Measurements from ENCODE around the gene C2orf81. TPM values are rescaled to one million over a fixed set of nuclear protein-coding genes. Genes with fewer than 3 reads are reported as not detected.
A peak's percentile ranks its signal among the peaks of the same experiment; 100 is the strongest.

C2orf81 gene
- total RNA-seq, 1 experiment from 2014 or later = 0.95 TPM

- in situ Hi-C loops (cut with HindIII; ENCODE audit: low sequenced_read_pairs) = no loop called here
- DNase-seq (ENCODE audit: low spot score) = no peak
These were observed 21.6 kb downstream of the C2orf81 start for GRCh38 chr2:74399785-74400184.

GRCh38 chr2:74396149-74396548 is 25.3 kb downstream of the C2orf81 start:
- in situ Hi-C loops (cut with HindIII; ENCODE audit: low sequenced_read_pairs) = no loop called here
- no peak for DNase-seq (ENCODE audit: low spot score)

- in situ Hi-C loops (cut with HindIII; ENCODE audit: low sequenced_read_pairs) = no loop called here
- no peak for DNase-seq (ENCODE audit: low spot score)
These were observed 27.9 kb downstream of the C2orf81 start for GRCh38 chr2:74393525-74393924.

- no peak for DNase-seq (ENCODE audit: low spot score)
- in situ Hi-C loops (cut with HindIII; ENCODE audit: low sequenced_read_pairs) = no loop called here
These were observed 29.0 kb downstream of the C2orf81 start for GRCh38 chr2:74392449-74392743.

GRCh38 chr2:74391580-74392448 is 29.6 kb downstream of the C2orf81 start:
- DNase-seq (ENCODE audit: low spot score) = peak; percentile 96
- in situ Hi-C loops (cut with HindIII; ENCODE audit: low sequenced_read_pairs) = no loop called here

GRCh38 chr2:74391209-74391579 is 30.2 kb downstream of the C2orf81 start:
- in situ Hi-C loops (cut with HindIII; ENCODE audit: low sequenced_read_pairs) = no loop called here
- peak; percentile 57 for DNase-seq (ENCODE audit: low spot score)

GRCh38 chr2:74390606-74391005 is 30.8 kb downstream of the C2orf81 start:
- DNase-seq (ENCODE audit: low spot score) = no peak

GRCh38 chr2:74387346-74387745 is 34.1 kb downstream of the C2orf81 start:
- in situ Hi-C loops (cut with HindIII; ENCODE audit: low sequenced_read_pairs) = no loop called here
- DNase-seq (ENCODE audit: low spot score) = no peak

More at GRCh38 chr2:74390606-74391005, 30.8 kb downstream of the C2orf81 start:
- in situ Hi-C loops (cut with HindIII; ENCODE audit: low sequenced_read_pairs) = no loop called here

- in situ Hi-C loops (cut with HindIII; ENCODE audit: low sequenced_read_pairs) = no loop called here
- peak; percentile 80 for DNase-seq (ENCODE audit: low spot score)
These were observed 36.0 kb downstream of the C2orf81 start for GRCh38 chr2:74385396-74385795.

- in situ Hi-C loops (cut with HindIII; ENCODE audit: low sequenced_read_pairs) = no loop called here
- no peak for DNase-seq (ENCODE audit: low spot score)
These were observed 37.4 kb downstream of the C2orf81 start for GRCh38 chr2:74384051-74384450.

- in situ Hi-C loops (cut with HindIII; ENCODE audit: low sequenced_read_pairs) = no loop called here
- DNase-seq (ENCODE audit: low spot score) = peak; percentile 44
These were observed 38.2 kb downstream of the C2orf81 start for GRCh38 chr2:74383254-74383653.

GRCh38 chr2:74381751-74382150 is 39.7 kb downstream of the C2orf81 start:
- in situ Hi-C loops (cut with HindIII; ENCODE audit: low sequenced_read_pairs) = no loop called here
- DNase-seq (ENCODE audit: low spot score) = no peak

- peak; percentile 88 for DNase-seq (ENCODE audit: low spot score)
- in situ Hi-C loops (cut with HindIII; ENCODE audit: low sequenced_read_pairs) = no loop called here
These were observed 41.3 kb downstream of the C2orf81 start, which contains the start of gene DCTN1 for GRCh38 chr2:74379851-74380789. TSS of gene DCTN1 (minus strand) at chr2:74380311. CDS start at chr2:74380037, 274 bp downstream.

- in situ Hi-C loops (cut with HindIII; ENCODE audit: low sequenced_read_pairs) = no loop called here
- DNase-seq (ENCODE audit: low spot score) = no peak
These were observed 43.4 kb downstream of the C2orf81 start for GRCh38 chr2:74378007-74378406.

- DNase-seq (ENCODE audit: low spot score) = no peak
- in situ Hi-C loops (cut with HindIII; ENCODE audit: low sequenced_read_pairs) = no loop called here
These were observed 45.6 kb downstream of the C2orf81 start for GRCh38 chr2:74375838-74376237.

GRCh38 chr2:74374509-74375205 is 46.8 kb downstream of the C2orf81 start:
- in situ Hi-C loops (cut with HindIII; ENCODE audit: low sequenced_read_pairs) = no loop called here
- DNase-seq (ENCODE audit: low spot score) = peak; percentile 99

- DNase-seq (ENCODE audit: low spot score) = peak; percentile 48
- in situ Hi-C loops (cut with HindIII; ENCODE audit: low sequenced_read_pairs) = no loop called here
These were observed 47.4 kb downstream of the C2orf81 start for GRCh38 chr2:74373985-74374384.

- no peak for DNase-seq (ENCODE audit: low spot score)
- in situ Hi-C loops (cut with HindIII; ENCODE audit: low sequenced_read_pairs) = no loop called here
These were observed 48.2 kb downstream of the C2orf81 start for GRCh38 chr2:74373221-74373676.

GRCh38 chr2:74372674-74373073 is 48.7 kb downstream of the C2orf81 start:
- in situ Hi-C loops (cut with HindIII; ENCODE audit: low sequenced_read_pairs) = no loop called here
- DNase-seq (ENCODE audit: low spot score) = no peak

All from G401 (cell line).